IPS-15b (cell line): ENCODE data around the gene ANO2.

Source experiments
- H3K27me3 ChIP-seq: one replicate; pipeline ENCODE4 v1.6.1; 2013; ENCODE audit warnings: low read length; ENCODE audit not compliant: control insufficient read depth, insufficient read depth
- H3K36me3 ChIP-seq: one replicate; pipeline ENCODE4 v1.6.1; 2013; ENCODE audit warnings: low read length; ENCODE audit not compliant: control insufficient read depth, insufficient read depth
- H3K4me1 ChIP-seq: one replicate; pipeline ENCODE4 v1.6.1; 2013; ENCODE audit warnings: mild to moderate bottlenecking, low read length; ENCODE audit not compliant: control insufficient read depth, insufficient read depth
- H3K4me3 ChIP-seq: one replicate; pipeline ENCODE4 v1.5.1; 2013; ENCODE audit warnings: low read depth, low read length
- H3K9ac ChIP-seq: one replicate; pipeline ENCODE4 v1.6.1; 2013; ENCODE audit warnings: low read depth, mild to moderate bottlenecking, low read length
- H3K9me3 ChIP-seq: one replicate; pipeline ENCODE4 v1.6.1; 2013; ENCODE audit warnings: mild to moderate bottlenecking, low read length; ENCODE audit not compliant: control insufficient read depth, insufficient read depth

Gene ANO2

DNA sequence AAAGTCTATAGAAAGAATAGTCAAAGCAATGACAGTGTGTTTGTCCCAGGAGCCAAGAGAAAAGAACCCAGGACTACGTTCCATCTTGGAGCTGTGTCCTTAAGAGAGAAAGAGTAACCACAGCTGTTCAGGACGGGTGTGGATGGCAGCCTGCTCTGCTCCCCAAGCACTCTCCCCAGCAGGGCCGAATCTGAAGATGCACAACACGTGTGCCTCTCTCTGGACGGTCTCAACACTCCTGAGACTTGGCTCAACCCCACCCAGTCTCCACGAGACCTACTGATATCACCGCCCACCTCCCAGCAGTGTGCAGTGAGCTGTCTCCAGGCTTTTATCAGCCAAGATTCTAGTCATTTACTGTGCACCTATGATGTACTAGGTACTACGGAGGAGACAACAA is 27.3 kb upstream of the ANO2 start:
- no peaks in the 10 kb centered on the region for H3K9me3 ChIP-seq
- no peaks in the 10 kb centered on the region for H3K27me3 ChIP-seq
- H3K9ac ChIP-seq: no peak overlapping the region
- no peaks in the 10 kb centered on the region for H3K4me1 ChIP-seq
- no peaks in the 10 kb centered on the region for H3K36me3 ChIP-seq
- H3K4me3 ChIP-seq: no peak overlapping the region

DNA sequence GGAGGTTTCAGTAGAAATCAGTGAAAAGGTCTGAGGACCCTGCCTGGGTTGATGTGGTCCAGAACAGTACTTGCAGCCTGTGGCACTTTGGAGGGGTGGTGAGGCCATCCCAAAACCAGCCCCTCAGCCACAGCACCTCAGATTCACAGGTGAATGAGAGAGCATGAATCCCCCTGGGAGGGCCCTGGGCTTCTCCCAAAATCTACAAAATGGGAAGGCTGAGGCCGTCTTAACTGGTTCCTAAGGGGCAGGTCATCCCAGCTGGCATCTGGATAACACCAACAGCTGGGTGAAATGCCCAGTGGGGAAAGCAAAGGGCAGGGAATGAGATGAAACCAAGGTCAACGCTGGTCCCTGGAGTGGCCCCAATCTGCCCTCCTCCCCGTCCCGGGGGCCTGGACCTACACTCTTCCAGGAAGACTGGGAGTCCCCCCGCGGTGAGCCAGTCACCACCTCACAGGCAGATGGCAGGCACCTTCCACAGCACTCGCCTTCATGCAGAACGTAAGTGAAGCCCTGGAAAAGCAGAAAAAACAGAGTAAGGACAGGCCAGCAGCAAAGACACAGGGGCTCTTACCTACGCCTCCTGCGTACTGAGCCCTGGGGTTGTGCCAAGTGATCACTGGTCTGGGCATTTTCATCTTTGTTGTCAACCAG is 26.3 kb upstream of the ANO2 start:
- no peaks in the 10 kb centered on the region for H3K27me3 ChIP-seq
- H3K9ac ChIP-seq: no peak overlapping the region
- no peaks in the 10 kb centered on the region for H3K4me1 ChIP-seq
- no peaks in the 10 kb centered on the region for H3K36me3 ChIP-seq
- H3K9me3 ChIP-seq: no peaks in the 10 kb centered on the region
- H3K4me3 ChIP-seq: no peak overlapping the region

DNA sequence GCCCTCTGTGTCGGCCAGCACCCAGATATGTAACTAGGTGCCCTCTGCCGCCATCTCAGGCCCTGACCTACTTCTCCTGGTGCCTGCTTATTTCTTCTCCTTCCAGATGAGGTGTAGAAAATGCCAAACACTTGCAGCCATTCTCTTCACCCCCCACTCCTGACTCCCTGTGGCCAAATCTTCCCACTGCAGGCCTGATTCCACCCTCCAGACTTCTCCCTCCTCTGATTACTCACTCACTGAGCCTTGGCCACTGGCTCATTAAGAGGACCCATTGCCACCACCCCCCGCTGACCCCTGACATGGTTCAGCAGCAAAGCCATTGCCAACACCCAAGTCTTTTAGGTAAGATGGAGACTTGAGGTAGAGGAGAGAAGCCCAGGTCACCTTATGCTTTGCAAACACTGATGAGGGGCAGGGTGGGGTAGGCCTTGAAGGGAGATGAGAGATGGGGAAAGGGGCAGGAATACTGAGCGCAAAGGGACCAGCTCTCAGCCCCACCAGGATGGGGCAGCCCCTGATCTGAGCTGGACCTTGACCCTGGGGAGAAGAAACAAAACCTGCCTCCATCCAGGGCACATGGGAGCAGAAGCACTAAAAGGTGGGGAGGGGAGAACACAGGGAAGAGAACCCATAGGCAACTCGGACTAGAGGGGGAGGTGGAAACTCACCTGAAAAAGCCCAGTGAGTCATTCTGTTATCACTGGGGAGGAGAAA is 25.1 kb upstream of the ANO2 start:
- Histone ChIP-seq H3K9me3 (no peaks in the 10 kb centered on the region), H3K27me3 (peaks cover 6% of the 10 kb centered on the region)

DNA sequence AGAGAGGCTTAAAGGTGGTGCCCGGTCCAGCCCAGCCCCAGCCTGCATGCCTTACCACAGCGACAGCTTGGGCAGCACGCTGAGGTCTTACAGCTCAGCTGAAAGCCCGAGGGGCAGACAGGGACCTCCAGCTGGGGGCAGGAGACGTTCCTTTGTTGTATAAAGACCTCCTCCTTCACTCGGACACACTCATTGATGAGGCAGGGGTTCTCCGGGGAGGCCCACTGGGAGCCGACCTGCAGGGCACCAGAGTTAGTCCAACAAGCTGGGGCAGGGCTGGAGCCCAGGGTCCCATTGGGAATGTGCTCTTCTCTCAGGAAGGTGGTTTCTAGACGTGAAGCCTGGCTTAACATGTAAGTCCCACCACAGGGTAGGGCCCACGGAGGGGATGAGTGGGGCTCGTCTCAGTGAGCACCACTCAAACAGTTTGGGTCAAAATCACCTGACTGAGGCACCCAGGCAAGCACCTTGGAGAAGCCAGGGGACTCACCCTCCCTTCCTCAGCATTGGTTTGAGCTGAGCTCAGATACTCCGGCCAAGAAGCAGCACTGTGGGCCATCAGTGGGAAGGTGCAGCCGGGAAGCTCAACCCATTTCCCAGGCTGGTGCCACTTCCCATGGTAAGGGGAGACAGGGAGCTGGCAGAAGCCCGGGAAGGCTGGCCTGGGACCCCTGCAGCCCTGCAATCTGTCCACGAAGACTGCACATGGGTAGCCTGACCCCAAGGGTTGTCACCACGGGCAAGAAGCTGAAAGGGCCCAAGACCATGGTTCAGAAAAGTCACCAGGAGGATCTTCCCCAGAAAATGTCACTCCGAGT is 24.3 kb upstream of the ANO2 start:
- Histone ChIP-seq H3K9ac (no peak overlapping the region), H3K4me3 (no peak overlapping the region), H3K9me3 (no peaks in the 10 kb centered on the region), H3K36me3 (no peaks in the 10 kb centered on the region), H3K4me1 (peaks cover 13% of the 10 kb centered on the region), H3K27me3 (peaks cover 7% of the 10 kb centered on the region)

More for the DNA sequence above, 25.1 kb upstream of the ANO2 start:
- H3K4me1 ChIP-seq: peaks cover 7% of the 10 kb centered on the region
- no peak overlapping the region for H3K4me3 ChIP-seq
- no peaks in the 10 kb centered on the region for H3K36me3 ChIP-seq
- H3K9ac ChIP-seq: no peak overlapping the region

DNA sequence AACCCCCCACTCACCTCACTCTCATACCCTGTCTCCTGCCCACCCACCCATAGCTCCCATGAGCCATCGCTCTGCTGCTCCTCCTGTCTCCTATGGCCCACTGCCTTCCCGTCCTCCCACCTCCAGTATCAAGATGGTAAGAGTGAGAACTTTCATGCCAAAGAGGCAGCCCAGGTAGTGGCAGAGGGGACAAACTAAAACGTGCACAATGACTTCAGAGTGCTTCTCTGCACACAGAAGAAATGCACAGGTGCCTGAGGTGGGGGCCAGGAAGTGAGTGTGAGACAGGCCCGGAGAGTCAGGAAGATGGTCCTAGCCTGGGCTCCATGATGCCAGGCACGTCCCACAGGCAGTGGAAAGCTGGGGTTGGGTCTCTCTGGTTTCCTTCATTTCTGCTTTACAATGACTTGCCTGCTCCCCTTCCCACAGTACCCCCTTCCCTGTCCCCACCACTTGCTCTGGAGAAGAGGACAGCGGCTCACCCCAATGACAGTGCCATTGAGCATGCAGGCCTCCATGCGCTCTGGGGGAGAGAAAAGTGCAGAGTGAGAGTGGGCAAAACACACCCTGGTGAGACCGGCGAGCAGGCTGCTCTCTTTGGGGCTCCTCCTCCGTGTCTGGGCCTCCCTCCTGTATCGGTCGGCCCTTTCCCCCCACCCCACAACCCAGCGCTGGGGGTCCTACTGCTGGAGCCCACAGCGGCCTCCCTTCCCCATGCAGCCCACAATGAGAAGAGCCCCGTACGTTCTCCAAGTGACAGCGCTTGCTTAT is 22.8 kb upstream of the ANO2 start:
- no peaks in the 10 kb centered on the region for H3K9me3 ChIP-seq
- peaks cover 16% of the 10 kb centered on the region for H3K4me1 ChIP-seq
- no peak overlapping the region for H3K4me3 ChIP-seq
- no peaks in the 10 kb centered on the region for H3K36me3 ChIP-seq
- H3K9ac ChIP-seq: no peak overlapping the region
- peaks cover 7% of the 10 kb centered on the region for H3K27me3 ChIP-seq

DNA sequence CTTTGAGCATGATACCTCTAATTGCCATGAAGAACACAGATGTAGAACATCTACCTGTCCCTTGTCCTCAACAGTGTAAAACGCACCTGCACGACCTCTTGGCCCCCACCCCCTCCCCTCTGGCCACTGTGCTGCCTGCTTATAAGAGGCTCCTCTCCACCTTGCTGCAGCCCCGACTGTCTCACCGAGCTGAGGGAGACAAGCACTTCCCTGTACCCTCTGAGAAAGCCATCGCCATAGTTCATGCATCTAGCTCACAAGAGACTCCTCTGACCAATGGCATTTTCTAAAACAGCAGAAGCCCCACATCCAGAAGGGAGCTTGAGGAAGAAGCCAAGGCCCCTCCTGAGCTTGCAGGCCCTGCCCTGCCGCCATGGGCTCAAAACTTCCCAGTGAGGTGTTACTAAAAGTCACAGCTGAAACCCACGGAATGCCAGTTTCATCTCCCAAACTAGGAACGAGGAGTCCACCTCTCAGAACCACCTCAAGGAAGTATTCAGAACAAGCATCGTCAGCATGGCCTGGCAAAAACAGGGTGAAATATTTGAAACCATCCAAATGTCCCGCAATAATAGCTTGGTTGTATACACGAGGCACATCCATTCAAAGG is 21.5 kb upstream of the ANO2 start:
- Histone ChIP-seq H3K4me3 (no peak overlapping the region), H3K27me3 (peaks cover 7% of the 10 kb centered on the region), H3K9ac (no peak overlapping the region), H3K9me3 (no peaks in the 10 kb centered on the region), H3K4me1 (peaks cover 16% of the 10 kb centered on the region), H3K36me3 (no peaks in the 10 kb centered on the region)

DNA sequence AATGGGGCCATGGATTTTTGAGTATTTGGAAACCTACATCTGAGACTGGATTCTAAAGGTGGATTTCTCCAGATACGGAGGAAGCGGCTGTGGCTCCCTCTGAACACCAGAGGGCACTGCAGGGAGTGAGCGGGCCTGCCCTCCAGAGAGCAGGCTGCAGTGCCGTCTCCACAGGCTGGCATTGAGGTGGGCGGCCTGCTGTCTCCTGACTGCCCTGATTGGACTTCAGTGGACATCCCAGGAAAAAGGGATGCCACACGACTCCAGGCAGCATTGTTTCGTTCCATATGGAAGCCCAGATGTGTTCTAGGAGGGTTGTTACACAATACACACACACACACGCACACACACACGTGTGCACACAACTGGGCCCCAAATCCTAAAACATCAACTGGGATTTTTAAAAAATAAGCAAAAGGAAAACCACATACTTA is 20.9 kb upstream of the ANO2 start:
- H3K4me1 ChIP-seq: peaks cover 16% of the 10 kb centered on the region
- H3K36me3 ChIP-seq: no peaks in the 10 kb centered on the region
- H3K4me3 ChIP-seq: peak overlapping the region; percentile 5
- H3K27me3 ChIP-seq: peaks cover 7% of the 10 kb centered on the region
- H3K9ac ChIP-seq: no peak overlapping the region
- no peaks in the 10 kb centered on the region for H3K9me3 ChIP-seq

DNA sequence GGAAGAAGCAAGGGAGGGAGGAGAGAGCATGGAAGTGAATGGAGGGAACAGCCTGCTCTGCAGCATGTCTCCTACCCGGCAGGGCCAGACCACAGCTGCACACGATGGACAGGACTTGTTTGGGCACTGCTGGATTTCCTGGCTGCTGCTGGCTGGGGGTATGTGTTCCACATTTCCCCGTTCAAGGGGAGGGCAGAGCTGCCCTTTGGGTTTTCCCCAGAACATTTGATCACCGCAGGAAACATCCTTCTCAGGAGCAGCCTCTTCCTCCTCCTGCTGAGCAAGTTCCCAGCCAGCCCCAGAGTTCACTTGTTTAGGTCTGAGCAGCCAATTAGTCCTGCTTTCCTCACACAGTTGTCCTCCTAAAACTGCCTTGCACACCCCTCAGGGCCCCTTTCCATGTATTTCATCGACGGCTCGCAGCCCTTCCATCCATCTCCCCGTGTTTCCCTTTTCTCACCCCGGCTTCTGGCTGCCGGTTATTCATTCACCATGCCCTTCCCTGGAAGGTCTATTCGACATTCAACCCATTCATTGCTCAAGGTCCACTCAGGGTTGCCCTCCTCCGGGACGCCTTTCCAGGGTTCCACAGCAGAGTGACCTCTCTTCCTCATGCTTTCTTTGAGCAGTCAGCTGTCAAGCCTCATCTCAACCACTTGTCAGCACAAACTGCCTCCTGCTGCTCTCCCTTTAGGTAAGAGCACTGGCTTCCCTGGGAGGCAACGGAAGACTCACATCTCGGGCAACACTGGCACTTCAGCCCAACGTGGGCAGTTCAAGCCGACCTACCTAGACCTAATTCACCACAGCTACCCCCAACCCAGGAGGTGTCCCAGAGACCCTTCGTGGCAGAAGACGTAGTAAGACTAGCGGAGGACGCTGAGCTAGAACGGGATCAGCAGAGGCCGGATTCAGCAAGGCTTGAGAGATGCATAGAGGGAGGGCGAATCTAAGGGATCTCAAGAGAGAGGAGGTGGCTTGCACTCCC is 20.1 kb upstream of the ANO2 start:
- Histone ChIP-seq H3K27me3 (peaks cover 7% of the 10 kb centered on the region), H3K4me1 (peaks cover 16% of the 10 kb centered on the region), H3K4me3 (peak overlapping the region; percentile 5), H3K36me3 (no peaks in the 10 kb centered on the region), H3K9ac (no peak overlapping the region), H3K9me3 (no peaks in the 10 kb centered on the region)

DNA sequence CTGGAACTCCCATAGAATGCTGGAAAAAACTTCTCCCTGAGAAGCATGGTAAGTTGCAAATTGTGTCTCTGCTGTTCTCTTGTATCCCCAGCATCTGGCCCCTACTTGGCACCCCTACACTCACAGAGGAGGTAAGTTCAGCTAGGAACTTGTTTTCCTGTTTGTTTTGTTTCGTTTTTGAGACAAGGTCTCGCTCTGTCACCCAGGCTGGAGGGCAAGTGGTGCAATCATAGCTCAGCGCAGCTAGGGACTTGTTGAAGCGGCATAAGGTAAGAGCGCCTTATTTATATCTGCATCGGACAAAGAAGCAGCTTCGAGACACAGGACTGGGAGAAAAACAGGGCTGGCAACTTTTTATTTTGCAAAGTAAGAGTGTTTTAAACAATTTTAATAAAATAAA is 18.5 kb upstream of the ANO2 start:
- Histone ChIP-seq H3K9me3 (no peaks in the 10 kb centered on the region), H3K4me3 (no peak overlapping the region), H3K36me3 (no peaks in the 10 kb centered on the region), H3K4me1 (peaks cover 16% of the 10 kb centered on the region), H3K9ac (no peak overlapping the region), H3K27me3 (peaks cover 7% of the 10 kb centered on the region)

DNA sequence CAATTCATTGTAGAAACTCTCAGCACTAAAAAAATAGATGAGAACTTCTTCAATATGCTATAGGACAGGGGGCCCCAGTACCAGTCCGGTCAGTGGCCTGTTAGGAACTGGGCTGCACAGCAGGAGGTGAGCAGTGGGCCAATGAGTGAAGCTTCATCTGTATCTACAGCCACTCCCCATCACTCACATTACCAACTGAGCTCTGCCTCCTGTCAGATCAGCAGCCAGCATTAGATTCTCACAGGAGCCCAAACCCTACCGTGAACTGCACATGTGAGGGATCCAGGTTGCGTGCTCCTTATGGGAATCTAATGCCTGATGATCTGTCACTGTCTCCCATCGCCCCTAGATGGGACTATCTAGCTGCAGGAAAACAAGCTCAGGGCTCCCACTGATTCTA is 15.7 kb upstream of the ANO2 start:
- Histone ChIP-seq H3K4me1 (peaks cover 16% of the 10 kb centered on the region), H3K27me3 (peaks cover 7% of the 10 kb centered on the region), H3K36me3 (no peaks in the 10 kb centered on the region), H3K4me3 (no peak overlapping the region), H3K9me3 (no peaks in the 10 kb centered on the region), H3K9ac (no peak overlapping the region)
